Osteoblast (primary cell): ENCODE results near the gene MEIS3. TPM values are rescaled to one million over a fixed set of nuclear protein-coding genes. Genes with fewer than 3 reads are reported as not detected.
A peak's percentile ranks its signal among the peaks of the same experiment; 100 is the strongest.

Experiments
- DNase-seq: peaks from one replicate; pipeline ENCODE4 v3.0.0; 2011; ENCODE audit warnings: low spot score, mixed read lengths; ENCODE audit not compliant: insufficient read length; ENCODE audit errors: missing footprints
- H2AFZ ChIP-seq: 2 replicates; pipeline ENCODE4 v1.6.0; 2011; ENCODE audit warnings: mild to moderate bottlenecking, low read length
- H3K27ac ChIP-seq: 2 replicates; pipeline ENCODE4 v1.5.1; 2011; ENCODE audit warnings: mild to moderate bottlenecking, low read depth, low read length, moderate library complexity
- H3K27me3 ChIP-seq: 2 replicates; pipeline ENCODE4 v1.6.0; 2012; ENCODE audit warnings: mild to moderate bottlenecking, control low read depth, inconsistent platforms, low read length, moderate library complexity; ENCODE audit not compliant: insufficient read depth
- H3K36me3 ChIP-seq: 2 replicates; pipeline ENCODE4 v1.5.1; 2011; ENCODE audit warnings: mild to moderate bottlenecking, low read length, control low read depth, moderate library complexity; ENCODE audit not compliant: insufficient read depth
- H3K4me1 ChIP-seq: 2 replicates; pipeline ENCODE4 v1.5.1; 2011; ENCODE audit warnings: mild to moderate bottlenecking, low read length, control low read depth, moderate library complexity; ENCODE audit not compliant: insufficient read depth
- H3K4me2 ChIP-seq: 2 replicates; pipeline ENCODE4 v1.6.0; 2011; ENCODE audit warnings: mild to moderate bottlenecking, low read length; ENCODE audit not compliant: insufficient read depth
- H3K4me3 ChIP-seq: fragments of 200-600 bp; sonication (generic); 3 replicates; pipeline ENCODE4 v1.5.1; 2012; ENCODE audit warnings: mild to moderate bottlenecking, low read length, inconsistent platforms; ENCODE audit not compliant: insufficient read depth
- H3K79me2 ChIP-seq: 2 replicates; pipeline ENCODE4 v1.6.0; 2012; ENCODE audit warnings: mild to moderate bottlenecking, low read length, control low read depth, inconsistent platforms; ENCODE audit not compliant: insufficient read depth
- H3K9me3 ChIP-seq: 2 replicates; pipeline ENCODE4 v1.5.1; 2011; ENCODE audit warnings: low read depth, low read length, control low read depth
- H4K20me1 ChIP-seq: 2 replicates; pipeline ENCODE4 v1.6.0; 2012; ENCODE audit warnings: mild to moderate bottlenecking, low read length, control low read depth; ENCODE audit not compliant: insufficient read depth
- CTCF ChIP-seq: IDR thresholded peaks from 2 replicates; pipeline ENCODE4 v1.5.1; 2011; ENCODE audit warnings: mild to moderate bottlenecking, low read depth, low read length, moderate library complexity; ENCODE audit errors: extremely low read depth
- total RNA-seq: library from RNA; depleted of rRNA; stranded (reverse); fragments of >200 nt; gene quantifications from 2 replicates; pipeline ENCODE4 v1.2.3, GENCODE V29; 2012

MEIS3 gene
- total RNA-seq, 1 donor, result 8.3 TPM

- Histone ChIP-seq H3K27me3 (peaks cover 13% of the 10 kb centered on the region), H3K4me1 (peaks cover 17% of the 10 kb centered on the region), H2AFZ (peak overlapping the region; percentile 82), H3K36me3 (no peaks in the 10 kb centered on the region), H3K4me3 (peak overlapping the region; percentile 58), H3K79me2 (no peaks in the 10 kb centered on the region), H3K27ac (peak overlapping the region; percentile 50), H4K20me1 (peaks cover 5% of the 10 kb centered on the region), H3K9me3 (no peaks in the 10 kb centered on the region), H3K4me2 (peak overlapping the region; percentile 86)
- TF ChIP-seq CTCF, result no peak
- DNase-seq, result peak; percentile 99
Observed at GRCh38 chr19:47428177-47428894, 9.0 kb upstream of the MEIS3 start.

GRCh38 chr19:47427241-47428176 lies 8.2 kb upstream of the MEIS3 start:
- peak overlapping the region; percentile 82 for H2AFZ ChIP-seq
- peaks cover 21% of the 10 kb centered on the region for H3K27me3 ChIP-seq
- peaks cover 17% of the 10 kb centered on the region for H3K4me1 ChIP-seq
- H4K20me1 ChIP-seq, result peaks cover 5% of the 10 kb centered on the region
- H3K79me2 ChIP-seq, result no peaks in the 10 kb centered on the region
- no peaks in the 10 kb centered on the region for H3K36me3 ChIP-seq
- peak; percentile 92 for DNase-seq
- H3K4me2 ChIP-seq, result peak overlapping the region; percentile 86
- H3K4me3 ChIP-seq, result peak overlapping the region; percentile 58
- H3K27ac ChIP-seq, result peak overlapping the region; percentile 50
- TF ChIP-seq CTCF, result peak; percentile 80
- H3K9me3 ChIP-seq, result no peaks in the 10 kb centered on the region

- no peak overlapping the region for H3K4me3 ChIP-seq
- no peak overlapping the region for H3K4me2 ChIP-seq
- H3K79me2 ChIP-seq, result no peaks in the 10 kb centered on the region
- TF ChIP-seq CTCF, result no peak
- H3K36me3 ChIP-seq, result no peaks in the 10 kb centered on the region
- peaks cover 56% of the 10 kb centered on the region for H3K27me3 ChIP-seq
- H3K9me3 ChIP-seq, result no peaks in the 10 kb centered on the region
- H2AFZ ChIP-seq, result no peak overlapping the region
- DNase-seq, result no peak
- peaks cover 13% of the 10 kb centered on the region for H3K4me1 ChIP-seq
- peaks cover 5% of the 10 kb centered on the region for H4K20me1 ChIP-seq
- H3K27ac ChIP-seq, result no peak overlapping the region
Observed at GRCh38 chr19:47423203-47423882, 4.0 kb upstream of the MEIS3 start.
